NCI-H128 (cell line): ENCODE results near the gene RAI1.
"Not testable (repeated sequence)": the region's sequence is repeated elsewhere in the genome, so short reads cannot be mapped to it uniquely, and the experiment has no call there.

Experiments used
- DNase-seq: peaks from one replicate; lab custom pipeline; 2025; ENCODE audit not compliant: unreplicated experiment; lab: John Stamatoyannopoulos, UW

Gene RAI1, protein sequence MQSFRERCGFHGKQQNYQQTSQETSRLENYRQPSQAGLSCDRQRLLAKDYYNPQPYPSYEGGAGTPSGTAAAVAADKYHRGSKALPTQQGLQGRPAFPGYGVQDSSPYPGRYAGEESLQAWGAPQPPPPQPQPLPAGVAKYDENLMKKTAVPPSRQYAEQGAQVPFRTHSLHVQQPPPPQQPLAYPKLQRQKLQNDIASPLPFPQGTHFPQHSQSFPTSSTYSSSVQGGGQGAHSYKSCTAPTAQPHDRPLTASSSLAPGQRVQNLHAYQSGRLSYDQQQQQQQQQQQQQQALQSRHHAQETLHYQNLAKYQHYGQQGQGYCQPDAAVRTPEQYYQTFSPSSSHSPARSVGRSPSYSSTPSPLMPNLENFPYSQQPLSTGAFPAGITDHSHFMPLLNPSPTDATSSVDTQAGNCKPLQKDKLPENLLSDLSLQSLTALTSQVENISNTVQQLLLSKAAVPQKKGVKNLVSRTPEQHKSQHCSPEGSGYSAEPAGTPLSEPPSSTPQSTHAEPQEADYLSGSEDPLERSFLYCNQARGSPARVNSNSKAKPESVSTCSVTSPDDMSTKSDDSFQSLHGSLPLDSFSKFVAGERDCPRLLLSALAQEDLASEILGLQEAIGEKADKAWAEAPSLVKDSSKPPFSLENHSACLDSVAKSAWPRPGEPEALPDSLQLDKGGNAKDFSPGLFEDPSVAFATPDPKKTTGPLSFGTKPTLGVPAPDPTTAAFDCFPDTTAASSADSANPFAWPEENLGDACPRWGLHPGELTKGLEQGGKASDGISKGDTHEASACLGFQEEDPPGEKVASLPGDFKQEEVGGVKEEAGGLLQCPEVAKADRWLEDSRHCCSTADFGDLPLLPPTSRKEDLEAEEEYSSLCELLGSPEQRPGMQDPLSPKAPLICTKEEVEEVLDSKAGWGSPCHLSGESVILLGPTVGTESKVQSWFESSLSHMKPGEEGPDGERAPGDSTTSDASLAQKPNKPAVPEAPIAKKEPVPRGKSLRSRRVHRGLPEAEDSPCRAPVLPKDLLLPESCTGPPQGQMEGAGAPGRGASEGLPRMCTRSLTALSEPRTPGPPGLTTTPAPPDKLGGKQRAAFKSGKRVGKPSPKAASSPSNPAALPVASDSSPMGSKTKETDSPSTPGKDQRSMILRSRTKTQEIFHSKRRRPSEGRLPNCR (N-terminal part only)

GRCh38 chr17:17681187-17681743 is at the start of gene RAI1:
Gene RAI1 (plus strand): TSS chr17:17681458. CDS start chr17:17792949, 111,491 bp downstream.
- DNase-seq = peak; percentile 48

DNA sequence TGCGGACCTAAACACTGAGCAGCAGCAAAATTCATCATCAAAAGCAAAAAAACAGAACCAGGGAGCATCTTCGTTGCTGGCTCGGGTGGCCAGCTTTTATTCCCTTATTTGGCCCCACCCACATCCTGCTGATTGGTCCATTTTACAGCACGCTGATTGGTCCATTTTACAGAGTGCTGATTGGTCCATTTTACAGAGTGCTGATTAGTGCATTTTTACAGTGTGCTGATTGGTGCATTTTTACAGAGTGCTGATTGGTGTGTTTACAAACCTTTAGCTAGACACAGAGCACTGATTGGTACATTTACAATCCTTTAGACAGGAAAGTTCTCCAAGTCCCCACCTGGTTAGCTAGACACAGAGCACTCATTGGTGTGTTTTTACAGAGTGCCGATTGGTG is 48.6 kb upstream of the RAI1 start:
- not testable (repeated sequence) for DNase-seq

- DNase-seq = no peak
Measured at GRCh38 chr17:17633310-17633709, 47.9 kb upstream of the RAI1 start.

DNA sequence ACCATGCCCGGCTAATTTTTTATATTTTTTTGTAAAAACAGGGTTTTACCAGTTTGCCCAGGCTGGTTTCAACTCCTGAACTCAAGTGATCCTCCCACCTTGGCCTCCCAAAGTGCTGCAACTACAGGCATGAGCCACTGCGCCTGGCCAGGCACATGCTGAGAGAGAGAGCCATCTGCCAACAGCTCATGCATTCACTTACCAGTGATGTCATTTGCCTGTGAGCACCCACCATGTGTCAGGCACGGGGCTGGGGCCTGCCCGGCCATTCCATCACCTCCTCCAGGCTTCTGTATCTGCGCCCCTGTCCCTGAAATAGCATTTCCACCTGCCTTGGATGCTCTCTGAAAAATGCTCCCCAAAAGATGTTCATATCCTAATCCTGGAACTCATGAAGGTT is 46.1 kb upstream of the RAI1 start:
- DNase-seq = no peak

- DNase-seq = not testable (repeated sequence)
Measured at GRCh38 chr17:17635537-17636271, 45.6 kb upstream of the RAI1 start.

DNA sequence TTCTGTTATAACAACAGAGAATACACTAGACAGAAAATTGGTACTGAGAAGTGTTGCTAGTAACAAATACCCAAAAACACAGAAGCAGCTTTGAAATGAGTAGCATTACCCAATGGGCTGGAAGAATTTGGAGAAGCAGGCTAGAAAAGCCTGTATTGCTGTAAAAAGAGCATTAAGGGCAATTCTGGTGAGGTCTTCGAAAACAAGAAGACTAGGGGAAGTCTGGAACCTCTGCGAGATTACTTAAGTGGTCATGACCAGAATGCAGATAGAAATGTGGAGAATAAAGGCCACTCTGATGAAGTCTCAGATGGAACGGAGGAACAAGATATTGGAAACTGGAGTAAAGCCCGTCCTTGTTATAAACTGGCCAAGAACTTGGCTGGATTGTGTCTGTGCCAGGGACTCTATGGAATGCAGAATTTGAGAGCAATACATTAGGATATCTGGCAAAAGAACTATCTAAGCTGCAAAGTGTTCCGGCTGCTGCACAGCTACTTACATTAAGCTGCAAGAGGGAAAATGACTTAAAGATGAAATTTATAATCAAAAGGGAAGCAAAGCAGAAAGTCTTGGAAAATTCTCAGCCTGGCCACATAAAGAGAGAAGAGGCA is 44.9 kb upstream of the RAI1 start:
- no peak for DNase-seq

DNA sequence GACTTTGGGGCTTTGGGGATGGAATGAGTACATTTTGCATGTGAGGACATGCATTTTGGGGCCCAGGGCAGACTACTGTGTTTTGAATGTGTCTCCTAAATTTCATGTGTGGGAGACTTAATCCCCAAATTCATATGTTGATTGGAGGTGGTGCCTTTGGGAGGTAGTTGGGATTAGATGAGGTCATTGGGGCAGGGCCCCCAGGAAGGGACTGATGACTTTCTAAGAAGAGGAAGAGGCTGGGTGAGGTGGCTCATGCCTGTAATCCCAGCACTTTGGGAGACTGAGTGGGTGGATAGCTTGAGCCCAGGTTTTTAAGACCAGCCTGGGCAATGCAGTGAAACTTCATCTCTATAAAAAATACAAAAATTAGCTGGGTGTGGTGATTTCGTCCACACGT is 42.8 kb upstream of the RAI1 start:
- DNase-seq = no peak

- not testable (repeated sequence) for DNase-seq
Measured at GRCh38 chr17:17639661-17640270, 41.5 kb upstream of the RAI1 start.

DNA sequence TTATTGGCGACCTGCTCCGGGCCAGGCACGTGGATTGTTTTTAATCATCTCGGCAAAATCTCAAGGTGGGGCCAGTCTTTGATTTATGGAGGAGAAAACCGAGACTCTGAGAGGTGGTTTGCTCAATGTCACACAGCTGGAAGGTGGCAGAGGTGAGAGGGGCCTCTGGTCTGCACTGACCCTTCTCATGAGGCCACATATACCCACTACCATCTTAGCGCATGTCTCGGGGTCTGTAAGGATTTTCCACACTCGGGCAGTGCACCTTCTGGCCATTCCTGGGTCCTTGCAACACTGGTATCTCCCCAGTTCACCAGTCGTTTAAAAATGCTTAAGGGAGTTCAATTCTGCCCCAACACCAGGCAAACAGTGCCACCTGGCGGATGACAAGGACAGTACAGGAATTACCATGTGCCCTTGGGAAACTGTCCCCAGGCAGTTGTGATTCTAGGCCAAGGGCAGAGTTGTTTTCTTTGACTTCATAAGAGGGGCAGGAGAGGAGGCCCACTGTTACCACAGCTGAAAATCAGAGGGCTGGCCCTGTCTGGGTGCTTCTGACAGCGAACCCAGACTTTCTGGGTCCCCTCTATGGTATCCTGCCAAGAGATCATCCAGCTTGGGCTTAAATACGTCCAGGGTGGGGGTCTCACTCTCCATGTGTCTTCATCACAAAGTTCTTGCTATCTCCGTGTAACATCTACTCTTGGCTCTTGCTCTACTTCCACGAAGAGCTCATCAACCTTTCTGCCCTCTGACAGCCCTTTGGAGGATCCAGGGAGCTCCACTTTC is 39.4 kb upstream of the RAI1 start:
- peak; percentile 23 for DNase-seq

- not testable (repeated sequence) for DNase-seq
Measured at GRCh38 chr17:17645148-17645547, 36.1 kb upstream of the RAI1 start.

DNA sequence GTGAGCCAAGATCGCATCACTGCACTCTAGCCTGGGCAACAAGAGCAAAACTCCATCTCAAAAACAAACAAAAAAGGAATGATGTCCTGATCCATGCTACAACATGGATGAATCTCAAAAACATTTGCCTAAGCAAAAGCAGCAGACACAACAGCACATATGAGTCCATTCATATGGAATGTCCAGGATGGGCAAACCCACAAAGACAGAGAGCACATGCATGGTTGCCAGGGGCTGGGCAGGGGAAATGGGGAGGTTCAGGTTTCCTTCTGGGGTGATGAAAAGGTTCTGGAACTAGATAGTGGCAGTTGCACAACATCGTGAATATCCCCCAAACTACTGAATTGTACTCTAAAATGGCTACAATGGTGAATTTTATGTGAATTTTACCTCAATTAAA is 35.3 kb upstream of the RAI1 start:
- DNase-seq = no peak

GRCh38 chr17:17647524-17648178 is 33.6 kb upstream of the RAI1 start:
- DNase-seq = no peak

DNA sequence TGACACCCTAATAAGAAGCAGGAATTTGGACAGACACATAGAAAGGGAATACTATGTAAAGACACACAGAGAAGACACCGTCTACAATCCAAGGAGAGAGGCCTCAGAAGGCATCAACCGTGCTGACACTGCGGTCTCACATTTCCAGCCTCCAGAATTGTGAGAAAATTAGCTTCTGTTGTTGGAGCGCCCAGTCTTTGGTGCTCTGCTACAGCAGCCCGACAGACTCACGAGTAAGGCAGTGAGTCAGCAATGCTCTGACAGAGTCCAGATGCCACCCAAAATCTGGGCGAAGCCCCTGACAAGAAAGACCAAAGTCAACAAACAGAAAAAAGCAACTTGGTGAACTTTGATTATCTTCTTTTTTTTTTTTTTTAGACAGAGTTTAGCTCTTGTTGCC is 32.5 kb upstream of the RAI1 start:
- no peak for DNase-seq

DNA sequence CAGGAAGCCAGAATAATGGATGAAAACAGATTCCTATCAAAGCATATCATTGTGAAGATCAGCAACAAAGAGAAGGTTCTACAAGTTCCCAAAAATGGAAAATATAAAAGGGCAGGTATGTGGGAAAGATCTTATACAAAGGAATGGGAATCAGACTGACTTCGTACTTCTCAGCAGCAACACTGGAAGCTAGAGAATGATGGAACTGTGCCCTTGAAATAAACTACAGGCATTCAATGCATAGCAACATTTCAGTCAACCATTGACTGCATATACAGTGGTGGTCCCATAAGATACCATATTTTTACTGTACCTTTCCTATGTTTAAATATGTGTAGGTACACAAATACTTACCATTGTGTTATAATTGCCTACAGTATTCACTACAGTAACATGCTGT is 30.3 kb upstream of the RAI1 start:
- no peak for DNase-seq

DNA sequence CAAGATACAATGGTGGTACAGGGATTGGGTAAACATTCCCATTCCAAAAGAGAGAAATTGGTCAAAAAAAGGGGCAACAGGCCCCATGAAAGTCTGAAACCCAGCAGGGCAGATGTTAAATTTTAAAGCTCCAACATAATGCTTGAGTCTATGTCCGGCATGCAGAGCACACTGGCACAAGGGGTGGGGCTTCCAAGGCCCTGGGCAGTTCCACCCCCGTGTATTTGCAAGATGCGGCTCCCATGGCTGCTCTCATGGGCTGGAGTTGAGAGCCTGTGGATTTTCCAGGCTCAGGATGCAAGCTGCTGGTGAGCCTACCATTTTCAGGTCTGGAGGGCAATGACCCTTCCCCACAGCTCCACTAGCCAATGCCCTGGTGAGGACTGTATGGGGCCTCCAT is 27.9 kb upstream of the RAI1 start:
- no peak for DNase-seq

DNA sequence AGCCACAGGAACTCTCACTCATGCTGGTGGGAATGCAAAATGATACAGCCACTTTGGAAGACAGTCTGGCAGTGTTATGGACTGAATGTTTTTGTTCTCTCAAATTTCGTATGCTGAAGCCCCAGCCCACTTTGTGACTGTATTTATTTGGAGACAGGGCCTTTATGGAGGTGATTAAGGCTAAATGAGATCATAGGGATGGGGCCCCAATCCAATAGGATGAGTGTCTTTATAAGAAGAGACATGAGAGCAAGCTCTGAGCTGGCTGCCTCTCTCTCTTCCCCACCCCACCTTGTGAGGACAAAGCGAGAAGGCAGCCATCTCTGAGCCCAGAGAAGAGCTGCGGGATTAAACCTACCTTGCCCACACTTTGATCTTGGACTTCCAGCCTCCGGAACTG is 21.9 kb upstream of the RAI1 start:
- DNase-seq = no peak

- no peak for DNase-seq
Measured at GRCh38 chr17:17661134-17661533, 20.1 kb upstream of the RAI1 start.

DNA sequence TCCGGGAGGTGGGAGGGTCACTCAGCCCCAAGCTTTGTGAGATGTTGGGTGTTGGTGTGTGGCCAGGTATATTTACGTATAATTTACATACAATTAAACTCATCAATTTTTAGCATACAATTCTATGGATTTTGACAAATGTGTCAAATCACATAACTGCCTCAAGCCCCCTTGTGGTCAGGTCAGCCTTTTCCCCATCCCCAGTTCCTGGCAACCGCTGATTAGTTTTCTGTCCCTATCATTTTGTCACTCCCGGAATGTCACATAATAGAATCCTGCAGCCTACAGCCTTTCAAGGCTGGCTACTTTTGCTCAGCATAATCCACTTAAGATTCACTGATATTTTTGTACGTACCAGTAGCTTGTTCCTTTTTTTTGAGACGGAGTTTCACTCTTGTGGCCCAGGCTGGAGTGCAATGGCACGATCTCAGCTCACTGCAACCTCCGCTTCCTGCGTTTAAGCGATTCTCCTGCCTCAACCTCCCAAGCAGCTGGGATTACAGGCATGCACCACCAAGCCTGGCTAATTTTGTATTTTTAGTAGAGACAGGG is 19.3 kb upstream of the RAI1 start:
- no peak for DNase-seq
